ENCODE results near the gene RAP1GDS1. TPM values are rescaled to one million over a fixed set of nuclear protein-coding genes. Genes with fewer than 3 reads are reported as not detected.
"Not testable (repeated sequence)": the region's sequence is repeated elsewhere in the genome, so short reads cannot be mapped to it uniquely, and the experiment has no call there.

RAP1GDS1 gene
- total RNA-seq, 2 experiments from 2014 or later = 55.8 to 57.2 TPM

DNA sequence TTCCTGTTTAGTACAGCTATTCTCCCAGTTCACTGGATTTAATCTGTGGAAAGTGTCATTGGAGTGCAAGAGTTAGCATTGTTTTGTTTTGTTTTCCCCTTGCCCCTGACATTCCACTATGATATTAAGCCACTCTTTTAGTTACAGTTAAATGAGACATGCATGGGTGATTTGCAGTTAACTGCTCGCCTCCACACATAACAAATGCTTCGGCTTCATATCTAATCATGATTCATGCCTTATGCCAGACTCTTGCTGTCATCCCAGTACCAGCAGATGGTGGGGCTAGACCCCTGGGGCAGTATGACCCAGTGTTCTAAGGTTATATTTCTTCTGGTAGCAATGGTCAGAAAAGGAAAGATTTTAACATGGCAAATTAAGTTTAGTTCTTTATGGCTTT is 80.1 kb downstream of the RAP1GDS1 start:
- Mint-ChIP-seq H3K9me3 (ENCODE audit: low read depth) (peaks cover 7% of the 10 kb centered on the region), H3K27ac (no peak overlapping the region), H3K4me3 (no peak overlapping the region), H3K27me3 (no peaks in the 10 kb centered on the region), H3K4me1 (peaks cover 2% of the 10 kb centered on the region), H3K36me3 (peaks cover 41% of the 10 kb centered on the region)
- no peak for DNase-seq
- ATAC-seq = no peak
- CTCF ChIA-PET = no interaction called here

DNA sequence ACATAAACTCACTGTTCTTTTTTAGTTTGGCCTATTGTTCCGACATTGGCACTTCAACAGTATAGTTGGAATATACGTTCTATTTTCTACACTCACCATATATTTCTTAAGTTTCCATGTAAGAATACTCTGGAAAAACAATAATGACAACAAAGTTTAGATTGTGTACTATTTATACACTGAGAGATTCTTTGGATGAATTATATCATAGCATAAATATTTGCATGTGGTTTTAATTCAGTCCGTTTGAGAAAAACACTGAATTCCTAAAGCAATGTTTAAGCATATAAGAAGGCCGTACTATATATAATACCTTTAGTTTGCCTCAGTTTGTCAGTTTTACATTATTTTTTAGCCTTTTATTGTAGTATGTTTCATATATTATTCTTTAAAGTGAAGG is 82.4 kb downstream of the RAP1GDS1 start:
- Mint-ChIP-seq H3K27ac (no peak overlapping the region), H3K9me3 (ENCODE audit: low read depth) (peaks cover 5% of the 10 kb centered on the region), H3K27me3 (no peaks in the 10 kb centered on the region), H3K36me3 (peaks cover 46% of the 10 kb centered on the region), H3K4me3 (no peak overlapping the region), H3K4me1 (no peaks in the 10 kb centered on the region)
- DNase-seq = no peak
- CTCF ChIA-PET = no interaction called here
- no peak for ATAC-seq

DNA sequence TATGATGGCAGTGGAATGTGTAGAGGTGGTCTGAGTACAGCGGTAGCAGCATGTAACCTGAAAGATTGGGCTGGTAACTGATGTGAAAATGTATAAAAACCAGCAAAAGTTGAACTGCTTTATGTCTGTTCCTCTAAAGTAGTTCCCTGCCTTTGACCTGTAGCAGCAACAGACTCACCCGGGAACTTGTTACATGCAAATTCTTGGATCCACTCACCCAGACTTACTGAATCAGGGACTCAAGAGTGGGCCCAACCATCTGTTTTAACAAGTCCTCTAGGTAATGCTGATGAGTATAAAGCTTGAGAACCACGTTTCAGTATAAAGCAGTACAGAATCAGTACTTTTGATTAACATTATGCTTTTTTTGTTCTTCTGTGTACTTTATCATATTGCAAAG is 84.7 kb downstream of the RAP1GDS1 start:
- no peak for ATAC-seq
- Mint-ChIP-seq H3K9me3 (ENCODE audit: low read depth) (no peaks in the 10 kb centered on the region), H3K27ac (no peak overlapping the region)

DNA sequence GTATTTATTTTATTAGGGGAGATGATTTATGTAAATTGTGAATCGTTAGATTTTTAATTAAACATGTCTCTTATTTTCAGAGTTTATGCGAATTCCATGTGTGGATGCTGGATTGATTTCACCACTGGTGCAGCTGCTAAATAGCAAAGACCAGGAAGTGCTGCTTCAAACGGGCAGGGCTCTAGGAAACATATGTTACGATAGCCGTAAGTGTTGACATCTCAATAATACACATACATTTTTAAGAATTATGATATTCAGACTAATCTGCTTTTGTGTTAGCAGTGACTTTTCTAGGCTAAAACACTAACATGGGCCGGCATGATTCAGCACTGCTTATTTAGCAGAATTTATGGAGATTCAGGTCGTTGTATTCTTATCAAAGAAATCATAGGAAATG is 91.2 kb downstream of the RAP1GDS1 start:
- Mint-ChIP-seq H3K27me3 (no peaks in the 10 kb centered on the region), H3K36me3 (peaks cover 35% of the 10 kb centered on the region), H3K27ac (no peak overlapping the region), H3K4me3 (no peak overlapping the region), H3K9me3 (ENCODE audit: low read depth) (no peaks in the 10 kb centered on the region), H3K4me1 (no peaks in the 10 kb centered on the region)
- no peak for ATAC-seq
- CTCF ChIA-PET = no interaction called here
- DNase-seq = no peak

More for the DNA sequence above, 84.7 kb downstream of the RAP1GDS1 start:
- no peaks in the 10 kb centered on the region for H3K27me3 Mint-ChIP-seq
- no peak overlapping the region for H3K4me3 Mint-ChIP-seq
- no peak for DNase-seq
- H3K4me1 Mint-ChIP-seq = no peaks in the 10 kb centered on the region
- peaks cover 43% of the 10 kb centered on the region for H3K36me3 Mint-ChIP-seq
- CTCF ChIA-PET = no interaction called here

DNA sequence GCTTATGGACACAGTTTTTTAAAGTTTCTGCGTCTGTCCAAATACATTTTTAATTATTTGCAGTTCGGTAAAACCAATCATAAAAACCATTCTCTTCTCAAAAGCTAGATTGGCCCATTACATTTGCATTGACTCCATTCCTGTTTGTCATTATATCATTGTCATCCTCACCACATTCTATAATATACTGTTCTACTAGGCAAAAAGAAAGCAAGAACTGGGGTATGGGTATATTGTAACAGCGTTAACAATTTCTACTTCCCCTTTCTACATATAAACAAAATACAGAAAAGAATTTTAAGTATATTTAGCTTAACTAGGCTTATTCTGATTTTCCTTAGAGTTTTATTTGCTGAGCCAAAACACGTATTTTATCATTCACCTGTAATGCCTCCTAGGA is 91.8 kb downstream of the RAP1GDS1 start:
- ATAC-seq = no peak
- H3K4me3 Mint-ChIP-seq = no peak overlapping the region
- no peaks in the 10 kb centered on the region for H3K9me3 Mint-ChIP-seq (ENCODE audit: low read depth)
- CTCF ChIA-PET = no interaction called here
- DNase-seq = no peak
- H3K27ac Mint-ChIP-seq = no peak overlapping the region
- no peaks in the 10 kb centered on the region for H3K27me3 Mint-ChIP-seq
- no peaks in the 10 kb centered on the region for H3K4me1 Mint-ChIP-seq
- peaks cover 32% of the 10 kb centered on the region for H3K36me3 Mint-ChIP-seq

DNA sequence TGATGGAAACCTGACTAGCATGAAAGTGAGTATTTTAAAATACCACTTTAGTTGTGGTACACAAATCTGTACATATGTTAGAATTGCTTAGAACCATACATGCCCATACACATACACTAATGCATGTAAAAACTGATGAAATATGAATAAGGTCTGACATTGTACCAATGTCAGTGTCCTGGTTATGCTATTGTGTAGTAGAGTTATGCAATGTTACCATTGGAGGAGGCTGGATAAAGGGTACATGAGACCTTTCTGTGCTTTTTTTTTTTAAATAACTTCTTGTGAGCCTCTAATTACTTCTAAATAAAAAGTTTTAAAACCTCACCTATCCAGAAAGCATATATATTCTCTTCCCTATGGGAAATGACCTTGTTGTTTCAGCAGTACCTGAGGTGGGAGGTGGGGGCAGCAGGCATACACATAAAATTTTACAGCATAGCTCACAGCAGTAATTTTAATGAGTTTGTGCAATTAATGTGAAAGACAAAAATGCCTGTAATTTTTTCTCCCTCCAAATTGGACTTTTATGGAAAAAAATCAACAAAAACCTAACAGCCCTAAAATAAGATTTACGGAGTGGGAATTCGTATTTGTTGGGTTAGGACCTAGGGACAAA is 97.6 kb downstream of the RAP1GDS1 start:
- CTCF ChIA-PET = no interaction called here
- H3K9me3 Mint-ChIP-seq (ENCODE audit: low read depth) = peaks cover 3% of the 10 kb centered on the region
- peaks cover 8% of the 10 kb centered on the region for H3K4me1 Mint-ChIP-seq
- ATAC-seq (no peak), DNase-seq (no peak)
- H3K27me3 Mint-ChIP-seq = no peaks in the 10 kb centered on the region
- peaks cover 28% of the 10 kb centered on the region for H3K36me3 Mint-ChIP-seq
- no peak overlapping the region for H3K4me3 Mint-ChIP-seq
- no peak overlapping the region for H3K27ac Mint-ChIP-seq

DNA sequence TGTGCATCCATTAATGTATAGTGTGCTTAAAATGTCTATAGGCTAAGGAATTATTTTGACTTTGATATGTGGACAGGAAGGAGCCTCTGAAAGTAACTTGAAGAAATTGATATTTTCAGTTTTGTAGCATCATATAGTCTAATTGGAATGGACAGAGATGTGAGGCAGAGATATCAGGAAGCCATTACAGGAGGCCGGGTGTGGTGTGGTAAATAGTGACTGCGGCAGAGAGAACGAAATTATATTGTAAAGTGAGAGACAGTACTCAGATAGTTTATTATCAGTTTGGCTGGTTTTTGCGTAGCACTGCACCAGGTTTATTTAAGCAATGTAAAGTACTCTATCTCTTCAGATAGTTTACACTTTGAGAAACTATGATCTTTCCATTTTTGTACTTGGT is 98.5 kb downstream of the RAP1GDS1 start:
- DNase-seq (no peak), ATAC-seq (no peak)
- peaks cover 3% of the 10 kb centered on the region for H3K9me3 Mint-ChIP-seq (ENCODE audit: low read depth)
- peaks cover 8% of the 10 kb centered on the region for H3K4me1 Mint-ChIP-seq
- peaks cover 31% of the 10 kb centered on the region for H3K36me3 Mint-ChIP-seq
- H3K27me3 Mint-ChIP-seq = no peaks in the 10 kb centered on the region
- H3K27ac Mint-ChIP-seq = no peak overlapping the region
- CTCF ChIA-PET = no interaction called here
- H3K4me3 Mint-ChIP-seq = no peak overlapping the region

DNA sequence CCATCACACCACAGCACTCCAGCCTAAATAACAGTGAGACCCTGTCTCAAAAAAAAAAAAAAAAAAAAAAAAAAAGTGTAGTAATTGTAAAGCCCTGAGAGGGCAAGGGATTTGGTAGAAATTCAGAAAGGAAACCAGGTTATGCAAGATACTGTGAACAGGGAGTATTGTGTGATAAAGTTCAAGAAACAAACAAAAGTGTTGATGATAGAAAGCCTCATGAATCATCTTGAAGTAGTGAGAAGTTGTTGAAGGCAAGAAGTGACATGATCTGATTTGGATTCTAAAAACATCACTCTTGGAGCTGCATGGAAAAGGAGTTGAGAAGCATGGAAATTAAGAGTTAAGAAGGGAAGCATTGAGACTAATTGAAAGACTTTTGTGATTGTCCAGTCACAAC is 102.2 kb downstream of the RAP1GDS1 start:
- CTCF ChIA-PET = no interaction called here
- Mint-ChIP-seq H3K27ac (no peak overlapping the region), H3K4me1 (peaks cover 8% of the 10 kb centered on the region)

DNA sequence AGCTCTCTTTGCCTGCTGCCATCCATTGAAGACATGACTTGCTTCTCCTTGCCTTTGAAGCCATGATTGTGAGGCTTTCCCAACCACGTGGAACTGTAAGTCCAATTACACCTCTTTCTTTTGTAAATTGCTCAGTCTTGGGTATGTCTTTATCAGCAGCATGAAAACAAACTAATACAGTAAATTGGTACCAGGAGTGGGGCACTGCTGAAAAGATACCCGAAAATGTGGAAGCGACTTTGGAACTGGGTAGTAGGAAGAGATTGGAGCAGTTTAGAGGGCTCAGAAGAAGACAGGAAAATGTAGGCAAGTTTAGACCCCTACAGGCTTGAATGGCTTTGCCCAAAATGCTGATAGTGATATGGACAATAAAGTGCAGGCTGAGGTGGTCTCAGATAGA is 105.1 kb downstream of the RAP1GDS1 start:
- DNase-seq, H3K27me3 Mint-ChIP-seq, CTCF ChIA-PET, H3K4me3 Mint-ChIP-seq, H3K27ac Mint-ChIP-seq, ATAC-seq, H3K4me1 Mint-ChIP-seq: not testable (repeated sequence)
- Mint-ChIP-seq H3K36me3 (peaks cover 66% of the 10 kb centered on the region), H3K9me3 (ENCODE audit: low read depth) (peaks cover 26% of the 10 kb centered on the region)

More for the DNA sequence above, 102.2 kb downstream of the RAP1GDS1 start:
- no peak for DNase-seq
- Mint-ChIP-seq H3K9me3 (ENCODE audit: low read depth) (peaks cover 17% of the 10 kb centered on the region), H3K27me3 (no peaks in the 10 kb centered on the region), H3K4me3 (no peak overlapping the region), H3K36me3 (peaks cover 58% of the 10 kb centered on the region)
- ATAC-seq = no peak

DNA sequence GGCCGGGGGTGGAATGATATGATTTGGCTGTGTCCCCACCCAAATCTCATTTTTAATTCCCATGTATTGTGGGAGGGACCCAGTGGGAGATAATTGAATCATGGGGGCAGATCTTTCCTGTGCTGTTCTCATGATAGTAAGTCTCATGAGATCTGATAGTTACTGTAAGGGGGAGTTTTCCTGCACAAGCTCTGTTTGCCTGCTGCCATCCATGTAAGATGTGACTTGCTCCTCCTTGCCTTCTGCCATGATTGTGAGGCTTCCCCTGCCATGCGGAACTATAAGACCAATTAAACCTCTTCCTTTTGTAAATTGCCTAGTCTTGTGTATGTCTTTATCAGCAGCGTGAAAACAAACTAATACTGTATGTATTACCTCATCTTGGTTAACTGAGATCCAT is 106.8 kb downstream of the RAP1GDS1 start:
- H3K4me1 Mint-ChIP-seq, ATAC-seq, H3K27me3 Mint-ChIP-seq, CTCF ChIA-PET, DNase-seq, H3K27ac Mint-ChIP-seq, H3K4me3 Mint-ChIP-seq: not testable (repeated sequence)
- peaks cover 26% of the 10 kb centered on the region for H3K9me3 Mint-ChIP-seq (ENCODE audit: low read depth)
- peaks cover 59% of the 10 kb centered on the region for H3K36me3 Mint-ChIP-seq

DNA sequence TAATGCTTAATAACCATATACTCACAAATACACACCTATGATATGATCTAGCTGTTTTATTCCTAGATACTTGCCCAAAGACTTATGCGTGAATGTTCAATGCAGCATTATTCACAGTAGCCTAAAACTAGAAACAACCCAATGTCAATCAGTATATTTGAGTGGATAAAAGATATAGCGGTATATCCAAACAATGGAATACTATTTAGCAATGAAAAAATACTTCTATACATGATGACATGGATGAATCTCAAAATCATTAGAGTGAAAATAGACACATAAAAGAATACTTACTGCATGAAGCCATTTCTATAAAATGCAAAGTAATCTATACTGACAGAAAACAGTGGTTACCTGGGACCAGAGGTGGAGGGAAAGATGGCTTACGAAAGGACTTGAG is 108.1 kb downstream of the RAP1GDS1 start:
- no peaks in the 10 kb centered on the region for H3K4me1 Mint-ChIP-seq

DNA sequence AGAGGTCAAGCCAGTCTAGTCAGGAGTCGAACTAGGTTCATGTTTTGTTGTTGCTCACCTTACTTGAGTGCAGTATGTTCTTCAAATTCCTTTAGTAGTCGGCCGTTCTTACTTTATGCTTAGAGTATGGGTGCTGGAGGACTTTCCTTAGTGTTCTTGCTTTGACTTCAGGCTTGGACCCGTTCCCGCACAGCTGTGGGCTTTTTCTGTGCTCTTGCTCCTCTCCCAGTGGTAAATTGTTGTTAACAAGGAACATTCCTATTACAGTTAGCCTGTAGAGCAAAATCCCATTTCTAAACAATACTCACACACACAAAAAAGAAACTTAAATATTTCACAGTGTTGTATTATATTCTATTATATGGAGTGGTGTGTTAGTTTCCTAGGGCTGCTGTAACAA is 113.5 kb downstream of the RAP1GDS1 start:
- H3K27ac Mint-ChIP-seq = no peak overlapping the region
- CTCF ChIA-PET = no interaction called here
- H3K9me3 Mint-ChIP-seq (ENCODE audit: low read depth) = no peaks in the 10 kb centered on the region
- H3K4me3 Mint-ChIP-seq = no peak overlapping the region
- peaks cover 27% of the 10 kb centered on the region for H3K36me3 Mint-ChIP-seq
- DNase-seq (no peak), ATAC-seq (no peak)
- H3K4me1 Mint-ChIP-seq = no peaks in the 10 kb centered on the region
- no peaks in the 10 kb centered on the region for H3K27me3 Mint-ChIP-seq

More for the DNA sequence above, 108.1 kb downstream of the RAP1GDS1 start:
- Mint-ChIP-seq H3K9me3 (ENCODE audit: low read depth) (peaks cover 22% of the 10 kb centered on the region), H3K27me3 (no peaks in the 10 kb centered on the region), H3K27ac (no peak overlapping the region), H3K4me3 (no peak overlapping the region), H3K36me3 (peaks cover 58% of the 10 kb centered on the region)
- CTCF ChIA-PET = no interaction called here
- DNase-seq = no peak
- ATAC-seq = no peak

DNA sequence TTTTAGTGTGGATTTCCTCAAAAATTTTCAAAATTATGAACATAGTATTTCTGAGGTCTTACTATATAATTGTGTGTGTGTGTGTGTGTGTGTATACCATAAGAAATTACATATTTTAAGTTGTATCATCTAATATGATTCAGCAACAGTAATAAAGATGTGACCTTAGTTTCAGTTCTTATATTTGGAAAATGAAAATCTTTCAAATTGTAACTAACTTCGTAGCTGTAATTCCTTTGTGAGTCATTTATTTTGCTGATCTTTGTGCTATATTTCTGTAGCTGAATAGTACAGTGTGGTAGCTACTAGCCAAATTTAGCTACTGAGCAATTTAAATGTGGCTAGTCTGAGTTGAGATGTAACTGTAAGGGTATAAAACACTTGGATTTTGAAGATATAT is 116.4 kb downstream of the RAP1GDS1 start:
- CTCF ChIA-PET = interaction anchor here (1.2 to 2.2 kb wide), 2 partner anchors 90 to 618 kb away, joined by 3 to 6 read pairs; partner anchors contain the start of gene METAP1
- no peaks in the 10 kb centered on the region for H3K9me3 Mint-ChIP-seq (ENCODE audit: low read depth)
- H3K27me3 Mint-ChIP-seq = no peaks in the 10 kb centered on the region
- H3K4me3 Mint-ChIP-seq = no peak overlapping the region
- H3K4me1 Mint-ChIP-seq = no peaks in the 10 kb centered on the region
- H3K36me3 Mint-ChIP-seq = peaks cover 19% of the 10 kb centered on the region
- DNase-seq = no peak
- ATAC-seq = no peak
- H3K27ac Mint-ChIP-seq = no peak overlapping the region

DNA sequence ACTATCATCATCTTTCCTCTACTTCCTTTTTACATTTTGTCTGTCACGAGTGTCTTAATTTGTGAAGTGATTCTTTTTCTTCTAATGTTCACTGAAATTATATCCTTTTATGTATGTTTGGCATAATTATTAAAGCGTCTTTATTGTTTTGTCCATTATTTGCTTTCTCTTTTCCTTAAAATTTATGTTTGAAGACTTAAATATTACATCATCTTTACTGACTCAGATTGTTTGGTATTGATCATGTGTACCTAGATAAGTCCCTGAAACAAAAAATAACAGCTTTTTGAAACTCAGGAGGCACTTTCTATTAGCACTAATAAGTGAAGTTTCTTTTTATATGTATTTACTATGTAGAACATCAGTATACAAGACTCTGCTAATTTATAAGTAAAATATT is 120.1 kb downstream of the RAP1GDS1 start:
- no peak for DNase-seq
- Mint-ChIP-seq H3K27me3 (no peaks in the 10 kb centered on the region), H3K4me1 (no peaks in the 10 kb centered on the region), H3K27ac (no peak overlapping the region), H3K36me3 (peaks cover 8% of the 10 kb centered on the region), H3K9me3 (ENCODE audit: low read depth) (no peaks in the 10 kb centered on the region), H3K4me3 (no peak overlapping the region)
- CTCF ChIA-PET = no interaction called here
- ATAC-seq = no peak

All from activated CD8-positive, alpha-beta memory T cell treated with anti-CD3 and anti-CD28 coated beads, Interleukin-2, amount 10 ng/mL, durations not matched to agents 7 days and 5 days (primary cell).